HG03354 (cell line): ENCODE measurements around the gene HYDIN.
A peak's percentile ranks its signal among the peaks of the same experiment; 100 is the strongest.

Experiments
- ATAC-seq: cut with Tn5 transposase; IDR thresholded peaks from one replicate; pipeline ENCODE4 v1.9.1; 2021; ENCODE audit warnings: mild to moderate bottlenecking; ENCODE audit not compliant: unreplicated experiment, poor library complexity, severe bottlenecking

HYDIN gene

DNA sequence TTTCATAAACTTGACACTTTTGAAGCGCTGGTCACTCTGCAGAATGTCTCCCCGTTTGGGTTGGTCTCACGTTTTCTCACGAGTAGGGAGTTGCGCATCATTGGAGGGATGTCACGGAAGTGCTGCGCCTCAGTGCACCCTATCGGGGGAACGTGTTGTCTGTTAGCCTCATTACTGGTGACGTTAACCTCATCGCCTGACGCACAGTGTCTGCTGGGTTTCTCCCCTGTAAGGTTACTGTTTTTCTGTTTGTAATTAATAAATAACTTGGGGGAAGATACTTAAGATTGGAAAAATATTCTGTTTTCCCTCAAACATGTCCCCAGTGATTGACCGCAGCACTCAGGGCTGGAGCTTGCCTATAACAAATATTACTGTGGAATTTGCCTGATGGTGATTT, 456.3 kb downstream of the HYDIN start:
- ATAC-seq: no peak

DNA sequence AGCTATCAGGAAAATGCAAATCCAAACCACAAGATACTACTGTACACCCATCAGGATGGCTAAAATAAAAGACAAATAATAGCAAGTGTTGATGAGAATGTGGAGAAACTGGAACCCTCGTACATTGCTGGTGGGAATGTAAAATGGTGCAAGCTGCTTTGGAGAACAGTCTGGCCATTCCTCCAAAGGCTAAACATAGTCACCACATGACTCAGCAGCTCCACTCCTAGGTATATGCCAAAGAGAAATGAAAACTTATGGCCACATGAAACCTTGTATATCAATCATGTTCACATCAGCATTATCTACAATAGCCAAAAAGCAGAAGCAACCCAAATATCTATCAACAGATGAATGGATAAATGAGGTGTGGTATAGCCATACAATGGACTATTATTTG, 458.0 kb downstream of the HYDIN start:
- no peak for ATAC-seq

GRCh38 chr16:70770626-70771552, 459.6 kb downstream of the HYDIN start:
- peak; percentile 72 for ATAC-seq

GRCh38 chr16:70770291-70770625, 460.3 kb downstream of the HYDIN start:
- ATAC-seq: no peak

DNA sequence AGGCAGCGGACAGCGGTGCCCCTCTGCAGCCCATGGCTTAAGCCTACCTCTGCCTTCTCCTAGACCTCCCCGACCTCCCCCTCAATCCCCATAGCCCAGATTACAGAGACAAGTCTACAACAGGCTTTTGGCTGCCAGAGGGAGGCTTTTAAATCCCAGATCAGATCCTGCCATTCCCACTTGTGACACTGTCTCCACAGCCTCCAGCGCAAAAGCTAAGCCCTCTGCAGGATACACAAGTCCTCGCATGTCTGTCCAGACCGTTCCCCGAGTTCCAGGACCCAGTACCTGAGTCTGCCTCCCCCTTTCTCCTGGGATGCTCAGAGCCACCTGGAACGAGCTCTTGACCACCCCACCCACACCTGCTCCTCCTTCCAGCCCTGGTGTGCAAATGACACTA, 460.8 kb downstream of the HYDIN start:
- ATAC-seq: no peak

GRCh38 chr16:70769131-70769530, 461.4 kb downstream of the HYDIN start:
- no peak for ATAC-seq

DNA sequence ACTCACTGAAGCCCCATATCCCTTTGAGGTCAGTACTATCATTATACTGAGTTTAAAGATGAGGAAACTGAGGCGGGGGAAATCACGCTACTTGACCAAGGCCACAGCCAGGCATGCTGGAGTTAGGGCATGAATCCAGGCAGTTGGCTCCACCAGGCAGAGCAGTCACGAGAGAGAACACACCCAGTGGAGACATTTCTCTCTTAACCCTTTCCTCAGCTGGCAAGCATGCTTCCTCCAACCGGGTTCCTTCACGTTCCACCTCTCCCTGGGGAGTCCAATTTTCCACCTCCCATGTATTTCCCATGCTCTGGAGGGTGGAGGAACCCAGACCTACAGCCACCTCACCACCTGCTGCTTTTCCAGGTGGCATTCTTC, 462.3 kb downstream of the HYDIN start:
- no peak for ATAC-seq

DNA sequence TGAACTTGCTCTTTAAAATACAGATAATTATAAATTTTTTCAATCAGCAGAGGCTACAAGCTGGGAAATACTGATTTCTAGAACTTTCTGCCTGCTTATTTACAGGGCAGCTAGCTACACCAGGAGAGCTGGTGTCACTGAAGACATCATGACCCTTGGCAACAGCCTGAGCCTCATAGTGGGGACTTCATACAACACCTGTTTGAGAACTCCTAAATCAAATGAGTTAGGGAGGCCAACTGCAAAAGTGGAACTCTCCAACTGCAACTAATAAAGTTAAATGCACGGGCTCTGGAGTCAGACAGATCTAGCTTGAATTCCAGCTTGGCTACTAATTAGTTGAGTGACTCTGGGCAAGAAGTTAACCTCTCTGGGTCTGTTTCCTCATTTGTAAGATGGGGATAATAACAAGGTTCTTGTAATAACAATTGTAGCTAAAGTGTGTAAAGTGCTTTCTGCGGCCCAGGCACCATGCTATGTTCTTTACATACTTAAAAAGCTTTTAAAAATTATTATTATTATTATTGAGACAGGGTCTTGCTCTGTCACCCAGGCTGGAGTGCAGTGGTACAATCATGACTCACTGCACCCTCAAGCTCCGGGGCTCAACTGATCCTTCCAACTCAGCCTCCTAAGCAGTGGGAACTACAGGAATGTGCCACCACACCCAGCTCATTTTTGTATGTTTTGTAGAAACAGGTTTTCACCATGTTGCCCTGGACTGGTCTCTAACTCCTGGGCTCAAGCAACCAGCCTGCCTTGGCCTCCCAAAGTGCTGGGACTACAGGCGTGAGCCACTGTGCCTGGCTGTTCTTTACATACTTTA, 462.9 kb downstream of the HYDIN start:
- no peak for ATAC-seq

DNA sequence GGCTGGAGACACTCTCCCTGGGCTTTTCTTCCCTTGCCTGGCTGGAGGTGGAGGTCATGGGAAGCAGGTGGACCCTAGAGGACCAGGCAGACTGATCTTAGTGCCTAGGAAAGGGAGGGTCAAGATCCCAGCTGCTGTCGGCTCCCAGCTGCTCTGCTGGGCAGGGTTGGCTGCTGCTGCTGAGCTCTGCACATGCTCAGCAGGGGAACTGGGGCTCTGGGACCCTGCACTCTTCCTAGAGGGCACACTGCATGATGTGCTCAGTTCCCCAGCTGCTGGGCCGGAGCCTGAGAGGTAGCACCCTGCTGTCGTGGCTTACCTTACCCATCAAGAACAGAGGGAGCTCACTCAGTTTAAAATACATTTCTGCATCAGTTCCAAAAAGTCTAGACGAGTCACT, 463.9 kb downstream of the HYDIN start:
- no peak for ATAC-seq

- no peak for ATAC-seq
Measured at GRCh38 chr16:70766176-70766575, 464.3 kb downstream of the HYDIN start.

GRCh38 chr16:70765491-70765890, 465.0 kb downstream of the HYDIN start:
- no peak for ATAC-seq

- no peak for ATAC-seq
Measured at GRCh38 chr16:70764632-70765031, 465.9 kb downstream of the HYDIN start.

DNA sequence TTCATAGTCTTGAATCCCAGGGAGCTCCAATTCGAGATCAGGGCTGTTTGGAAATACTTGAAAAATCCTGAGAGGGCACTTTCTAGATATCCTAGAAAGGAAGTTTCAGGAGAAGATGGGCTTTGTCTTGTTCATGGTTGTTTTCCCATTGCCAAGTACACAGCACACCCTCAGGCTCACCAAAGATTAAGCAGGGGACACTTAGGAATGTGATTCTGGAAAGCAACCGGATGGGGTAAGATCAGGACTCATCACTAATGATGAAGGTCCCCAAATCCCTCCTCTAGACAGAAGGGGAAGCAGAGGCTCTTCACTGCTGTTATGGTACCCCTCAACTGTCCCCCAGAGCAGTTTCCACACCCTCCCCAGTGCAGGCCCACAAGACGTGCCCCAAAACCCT, 470.3 kb downstream of the HYDIN start:
- ATAC-seq: no peak

GRCh38 chr16:70759666-70760065, 470.9 kb downstream of the HYDIN start:
- ATAC-seq: no peak

GRCh38 chr16:70758786-70759185, 471.7 kb downstream of the HYDIN start:
- no peak for ATAC-seq
